Panc1 (cell line): ENCODE measurements around the gene FBXL16.

Experiments
- CTCF ChIP-seq: fragments of 450-650 bp; IDR thresholded peaks from 2 replicates; pipeline ENCODE4 v1.5.1; 2017; ENCODE audit warnings: mild to moderate bottlenecking
- POLR2AphosphoS5 ChIP-seq: IDR thresholded peaks from 2 replicates; pipeline ENCODE4 v1.6.1; 2012; ENCODE audit warnings: mild to moderate bottlenecking, low read depth, low read length, moderate library complexity

DNA sequence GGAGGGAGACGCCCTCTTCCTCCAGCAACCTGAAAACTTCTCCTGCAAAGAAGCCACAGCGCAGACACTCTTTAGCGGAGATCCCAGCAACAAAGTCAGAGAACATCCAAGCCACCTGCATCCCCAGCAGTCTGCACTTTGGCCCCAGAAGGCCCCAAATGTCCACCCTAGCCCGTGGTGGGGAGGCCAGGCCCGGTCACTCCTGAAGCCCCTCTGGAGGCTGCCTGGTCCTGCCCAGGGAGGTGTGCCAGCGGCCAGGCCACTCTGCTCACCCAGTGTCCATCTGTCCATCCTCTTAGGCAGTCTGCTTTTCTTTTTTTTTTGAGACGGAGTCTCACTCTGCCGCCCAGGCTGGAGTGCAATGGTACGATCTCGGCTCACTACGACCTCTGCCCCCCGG, 26.7 kb upstream of the FBXL16 start:
- TF ChIP-seq CTCF (no peak), POLR2AphosphoS5 (no peak)
